Activated CD8-positive, alpha-beta memory T cell treated with anti-CD3 and anti-CD28 coated beads for 1 hour (primary cell): Measurements from ENCODE around the gene LANCL1.

Source experiments
- DNase-seq, 2 donors: peaks; one replicate each; pipeline ENCODE4 v3.0.0-alpha.2; 2020; ENCODE audit warnings: low read depth in 1 of 2; ENCODE audit errors: extremely low read depth in 1 of 2

The LANCL1 gene

GRCh38 chr2:210476194-210477128 lies at the start of gene LANCL1:
LANCL1 (minus strand) TSS chr2:210476759; CDS start chr2:210476396, 363 bp downstream.
- DNase-seq, result peak; percentile 40 to 61

- no peak for DNase-seq
Observed at GRCh38 chr2:210524533-210524932, 48.0 kb upstream of the LANCL1 start.

- DNase-seq, result no peak
Observed at GRCh38 chr2:210523650-210524289, 47.2 kb upstream of the LANCL1 start.

GRCh38 chr2:210522399-210522798 lies 45.8 kb upstream of the LANCL1 start:
- DNase-seq, result no peak

- no peak for DNase-seq
Observed at GRCh38 chr2:210519594-210519993, 43.0 kb upstream of the LANCL1 start.

- DNase-seq, result no peak
Observed at GRCh38 chr2:210517264-210517663, 40.7 kb upstream of the LANCL1 start.

- DNase-seq, result no peak
Observed at GRCh38 chr2:210515911-210516310, 39.4 kb upstream of the LANCL1 start.

- no peak for DNase-seq
Observed at GRCh38 chr2:210503725-210504191, 27.2 kb upstream of the LANCL1 start.

- DNase-seq, result peak in 1 of 2 donors; percentile 14
Observed at GRCh38 chr2:210503001-210503623, 26.6 kb upstream of the LANCL1 start.

GRCh38 chr2:210496512-210496911 lies 20.0 kb upstream of the LANCL1 start:
- DNase-seq, result no peak

GRCh38 chr2:210493528-210493927 lies 17.0 kb upstream of the LANCL1 start:
- no peak for DNase-seq

GRCh38 chr2:210481601-210482175 lies 5.1 kb upstream of the LANCL1 start:
- DNase-seq, result no peak

- no peak for DNase-seq
Observed at GRCh38 chr2:210480764-210481163, 4.2 kb upstream of the LANCL1 start.

GRCh38 chr2:210480079-210480478 lies 3.5 kb upstream of the LANCL1 start:
- no peak for DNase-seq

- no peak for DNase-seq
Observed at GRCh38 chr2:210478661-210479060, 2.1 kb upstream of the LANCL1 start.

- no peak for DNase-seq
Observed at GRCh38 chr2:210477496-210477895, 937 bp upstream of the LANCL1 start.

GRCh38 chr2:210475706-210476105 lies 853 bp downstream of the LANCL1 start:
- DNase-seq, result no peak

- DNase-seq, result no peak
Observed at GRCh38 chr2:210474776-210475175, 1.8 kb downstream of the LANCL1 start.

- no peak for DNase-seq
Observed at GRCh38 chr2:210461401-210461800, 15.2 kb downstream of the LANCL1 start.

- DNase-seq, result no peak
Observed at GRCh38 chr2:210460322-210461227, 16.0 kb downstream of the LANCL1 start.
